Sigmoid colon (tissue), 7 donors: Measurements from ENCODE around the gene DNASE1L3. TPM values are rescaled to one million over a fixed set of nuclear protein-coding genes. Genes with fewer than 3 reads are reported as not detected.
A peak's percentile ranks its signal among the peaks of the same experiment; 100 is the strongest.

Source experiments
- DNase-seq: peaks from one replicate; pipeline ENCODE4 v3.0.0-alpha.2; 2019
- H3K27ac ChIP-seq, 4 donors: fragments of 200-600 bp; sonication (generic); one replicate each; pipeline ENCODE4 v1.5.1; 2016 to 2019; ENCODE audit warnings: mild to moderate bottlenecking in 1 of 4
- H3K27me3 ChIP-seq, 3 donors: fragments of 200-600 bp; sonication (generic); one replicate each; pipeline ENCODE4 v1.5.1; 2019; ENCODE audit warnings: mild to moderate bottlenecking in 1 of 3
- H3K36me3 ChIP-seq, 4 donors: fragments of 200-600 bp; sonication (generic); one replicate each; pipeline ENCODE4 v1.5.1; 2016 to 2019
- H3K4me1 ChIP-seq, 4 donors: fragments of 200-600 bp; sonication (generic); one replicate each; pipeline ENCODE4 v1.5.1; 2017 to 2019
- H3K4me3 ChIP-seq, 4 donors: fragments of 200-600 bp; sonication (generic); one replicate each; pipeline ENCODE4 v1.5.1; 2017 to 2019; ENCODE audit warnings: mild to moderate bottlenecking in 2 of 4, moderate library complexity in 1 of 4
- H3K9me3 ChIP-seq, 4 donors: fragments of 200-600 bp in 3 of 4; sonication (generic) in 3 of 4; one replicate each; pipeline versions ENCODE4 v1.5.1 to v1.6.1; 2013 to 2019
- EP300 ChIP-seq, 4 donors: sonication (generic); formaldehyde crosslinking; IDR thresholded peaks; one replicate each; pipeline ENCODE4 v1.6.1; 2017; ENCODE audit warnings: antibody characterized with exemption in 4 of 4
- POLR2A ChIP-seq, 2 donors: fragments of 450-650 bp; IDR thresholded peaks; one replicate each; pipeline ENCODE4 v1.6.1; 2016; ENCODE audit warnings: antibody characterized with exemption in 2 of 2, mild to moderate bottlenecking in 2 of 2, moderate library complexity in 2 of 2
- POLR2AphosphoS5 ChIP-seq, 4 donors: sonication (generic); formaldehyde crosslinking; IDR thresholded peaks; one replicate each; pipeline ENCODE4 v1.6.1; 2017; ENCODE audit warnings: antibody characterized with exemption in 4 of 4
- WGBS, 2 donors: extraction: QIAGEN DNeasy Blood & Tissue Kit; methylation state at CpG; one replicate each; pipeline ENCODE4 v1.1.7; 2013; 5-methylcytosine and 5-hydroxymethylcytosine counted together
- intact Hi-C: fragments of 100-400 bp; cut with DNase I; formaldehyde crosslinking; loops from one replicate; pipeline ENCODE4 v1.15.1; 2023
- polyA plus RNA-seq, 3 donors: library from polyadenylated mRNA; stranded (reverse); fragments of 200-250 nt; gene quantifications; one replicate each; pipeline ENCODE4 v1.2.3, GENCODE V29; 2013
- total RNA-seq, 4 donors: library from RNA; depleted of rRNA; stranded (reverse); fragments of >200 nt; gene quantifications; one replicate each; pipeline ENCODE4 v1.1.0, GENCODE V29; 2016
- TF ChIP-seq, protein P1 (sequence below), 4 experiments: fragments of 450-650 bp in 3 of 4; fragments of 200-600 bp in 1 of 4; IDR thresholded peaks; one replicate each; pipeline ENCODE4 v1.5.1; 2016 to 2019; ENCODE audit warnings: antibody characterized with exemption in 4 of 4, mild to moderate bottlenecking in 3 of 4, moderate library complexity in 2 of 4
- donor health status: healthy with polysubstance abuse.
- donor health status: Bipolar disorder and iron deficiency.
- donor health status: healthy.

Gene DNASE1L3
- total and polyA plus RNA-seq, 7 donors = 0.27 to 69.8 (median 4.9) TPM; not detected in 1

DNA sequence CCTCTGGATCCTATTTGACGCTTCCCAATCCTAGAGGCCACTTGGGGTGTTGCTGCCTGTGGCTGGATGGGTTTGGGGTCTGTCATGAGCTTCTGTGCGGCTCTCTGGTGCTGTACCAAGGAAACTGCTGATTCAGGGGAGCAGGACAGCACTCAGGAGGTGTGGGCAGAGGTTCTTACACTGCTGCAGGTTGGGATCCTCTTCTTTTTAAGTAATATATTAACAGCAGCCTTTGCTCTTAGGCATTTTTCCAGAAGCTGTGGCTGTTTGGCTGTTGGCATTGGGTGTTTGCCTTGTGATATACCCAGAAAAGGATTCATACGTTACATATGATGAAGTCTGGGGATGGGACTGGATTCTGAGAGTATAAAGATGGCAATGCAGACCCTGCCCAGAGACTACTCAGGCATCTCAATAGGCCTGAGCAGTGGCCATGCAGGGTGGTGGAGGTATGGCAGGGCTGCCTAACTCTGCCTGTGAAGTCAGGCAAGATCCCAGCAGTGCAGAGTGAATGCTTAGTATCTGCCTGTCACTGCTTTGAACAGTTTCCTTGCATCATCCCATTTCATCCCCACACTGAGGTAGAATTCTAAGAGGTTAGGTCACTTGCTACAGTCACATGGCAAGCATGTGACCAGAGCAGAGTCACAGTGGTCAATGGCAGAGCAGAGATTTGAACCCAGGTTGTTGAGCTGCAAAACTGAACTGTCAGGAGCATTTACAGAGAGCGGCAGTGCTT, 30.7 kb upstream of the DNASE1L3 start:
- Histone ChIP-seq H3K4me1 (peaks cover 0 to 54% (median 37%) of the 10 kb centered on the region in 4 donors), H3K9me3 (no peaks in the 10 kb centered on the region), H3K27me3 (no peaks in the 10 kb centered on the region), H3K4me3 (no peak overlapping the region), H3K27ac (peak overlapping the region in 1 of 4 donors; percentile 21), H3K36me3 (no peaks in the 10 kb centered on the region)
- intact Hi-C loops = no loop called here
- TF ChIP-seq POLR2A (IDR thresholded peaks at IDR 0.05) (no peak), POLR2AphosphoS5 (IDR thresholded peaks at IDR 0.05) (no peak), EP300 (IDR thresholded peaks at IDR 0.05) (no peak)
- TF ChIP-seq, protein P1, sequence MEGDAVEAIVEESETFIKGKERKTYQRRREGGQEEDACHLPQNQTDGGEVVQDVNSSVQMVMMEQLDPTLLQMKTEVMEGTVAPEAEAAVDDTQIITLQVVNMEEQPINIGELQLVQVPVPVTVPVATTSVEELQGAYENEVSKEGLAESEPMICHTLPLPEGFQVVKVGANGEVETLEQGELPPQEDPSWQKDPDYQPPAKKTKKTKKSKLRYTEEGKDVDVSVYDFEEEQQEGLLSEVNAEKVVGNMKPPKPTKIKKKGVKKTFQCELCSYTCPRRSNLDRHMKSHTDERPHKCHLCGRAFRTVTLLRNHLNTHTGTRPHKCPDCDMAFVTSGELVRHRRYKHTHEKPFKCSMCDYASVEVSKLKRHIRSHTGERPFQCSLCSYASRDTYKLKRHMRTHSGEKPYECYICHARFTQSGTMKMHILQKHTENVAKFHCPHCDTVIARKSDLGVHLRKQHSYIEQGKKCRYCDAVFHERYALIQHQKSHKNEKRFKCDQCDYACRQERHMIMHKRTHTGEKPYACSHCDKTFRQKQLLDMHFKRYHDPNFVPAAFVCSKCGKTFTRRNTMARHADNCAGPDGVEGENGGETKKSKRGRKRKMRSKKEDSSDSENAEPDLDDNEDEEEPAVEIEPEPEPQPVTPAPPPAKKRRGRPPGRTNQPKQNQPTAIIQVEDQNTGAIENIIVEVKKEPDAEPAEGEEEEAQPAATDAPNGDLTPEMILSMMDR (IDR thresholded peaks at IDR 0.05) = no peak
- DNase-seq = no peak
- 70 to 88% methylated on average over 4 of the region's 4 CpGs for WGBS, 2 donors

DNA sequence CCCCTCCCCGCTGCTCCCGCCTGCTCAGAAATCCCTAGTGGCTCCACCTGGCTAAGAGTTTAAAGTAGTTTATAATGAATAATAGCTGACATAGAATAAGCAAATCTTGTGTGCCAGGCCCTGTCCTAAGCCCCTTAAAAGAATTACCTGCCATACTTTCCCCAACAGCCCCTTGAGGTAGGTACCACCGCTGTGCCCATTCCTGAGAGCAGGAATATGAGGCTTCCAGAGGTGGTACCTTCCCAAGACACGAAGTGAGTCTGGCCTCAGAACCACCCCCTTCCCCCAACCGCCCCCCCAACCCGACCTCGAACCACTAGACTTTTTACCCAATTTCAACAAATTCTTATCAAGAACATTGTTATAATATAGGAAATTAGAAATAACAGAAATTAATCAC, 28.1 kb upstream of the DNASE1L3 start:
- WGBS, 2 donors = 74 to 81% methylated on average over 7 of the region's 7 CpGs
- Histone ChIP-seq H3K4me1 (peaks cover 0 to 35% (median 21%) of the 10 kb centered on the region in 4 donors), H3K27me3 (no peaks in the 10 kb centered on the region), H3K27ac (peak overlapping the region in 3 of 4 donors; percentile 81 to 89 (median 87)), H3K9me3 (no peaks in the 10 kb centered on the region), H3K36me3 (no peaks in the 10 kb centered on the region), H3K4me3 (peak overlapping the region; percentile 64 to 96 (median 86))
- intact Hi-C loops = loop anchor here (1.0 to 5.0 kb wide), 4 partner anchors 11 to 253 kb away; partner anchors contain the start of genes FLNB and KCTD6
- TF ChIP-seq EP300 (IDR thresholded peaks at IDR 0.05) = no peak
- TF ChIP-seq POLR2AphosphoS5 (IDR thresholded peaks at IDR 0.05) = no peak
- TF ChIP-seq, protein P1 (IDR thresholded peaks at IDR 0.05) = no peak
- no peak for TF ChIP-seq POLR2A (IDR thresholded peaks at IDR 0.05)
- DNase-seq = no peak

DNA sequence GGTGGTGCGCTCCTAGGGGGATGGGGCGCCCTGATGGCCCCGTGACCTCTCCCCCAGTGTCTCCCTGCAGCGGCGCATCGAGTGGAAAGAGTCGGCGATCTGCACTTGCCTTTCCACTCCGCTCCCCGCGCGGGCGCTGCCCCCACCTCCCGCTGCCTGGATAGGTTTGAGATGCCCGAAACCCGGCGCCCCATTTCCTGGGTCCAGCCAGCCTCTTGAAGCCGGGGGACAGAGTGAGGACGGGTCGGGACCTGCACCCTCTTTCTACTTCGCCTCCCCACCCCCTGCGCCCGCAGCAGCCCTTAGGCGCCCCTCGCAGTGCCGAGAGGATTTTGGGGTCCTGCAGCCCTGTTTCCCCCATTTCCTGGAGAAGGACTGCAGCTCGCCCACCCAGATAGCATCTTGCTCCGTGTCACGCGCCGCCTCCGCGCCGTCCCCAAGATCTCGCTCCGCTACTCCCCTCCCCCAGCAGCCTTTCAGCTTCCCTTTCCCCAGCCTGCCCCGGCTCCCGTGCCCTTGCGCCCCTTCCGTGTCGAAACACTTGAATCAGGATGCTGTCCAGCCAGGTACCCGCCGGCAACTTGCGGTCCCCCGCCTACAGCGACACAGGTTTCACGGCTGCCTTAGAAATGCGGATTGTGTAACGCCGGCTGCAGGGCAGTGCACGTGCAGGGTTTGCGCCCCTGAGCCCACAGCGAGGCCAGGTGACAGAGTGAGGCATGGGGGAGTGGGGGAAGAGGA, 27.3 kb upstream of the DNASE1L3 start:
- intact Hi-C loops = loop anchor here (1.0 to 5.0 kb wide), 4 partner anchors 62 to 254 kb away; partner anchors contain the start of genes FLNB, HTD2, KCTD6 and RPP14
- no peaks in the 10 kb centered on the region for H3K36me3 ChIP-seq
- TF ChIP-seq, protein P1 (IDR thresholded peaks at IDR 0.05) = no peak
- TF ChIP-seq POLR2AphosphoS5 (IDR thresholded peaks at IDR 0.05) (peak in 1 of 4 donors; percentile 16), EP300 (IDR thresholded peaks at IDR 0.05) (no peak), POLR2A (IDR thresholded peaks at IDR 0.05) (no peak)
- peak overlapping the region; percentile 64 to 96 (median 86) for H3K4me3 ChIP-seq
- H3K9me3 ChIP-seq = no peaks in the 10 kb centered on the region
- H3K27ac ChIP-seq = peak overlapping the region; percentile 81 to 91 (median 88)
- H3K27me3 ChIP-seq = no peaks in the 10 kb centered on the region
- DNase-seq = peak; percentile 88
- H3K4me1 ChIP-seq = peaks cover 0 to 35% (median 21%) of the 10 kb centered on the region in 4 donors
- 1% methylated on average over 53 of the region's 53 CpGs for WGBS, 2 donors

DNA sequence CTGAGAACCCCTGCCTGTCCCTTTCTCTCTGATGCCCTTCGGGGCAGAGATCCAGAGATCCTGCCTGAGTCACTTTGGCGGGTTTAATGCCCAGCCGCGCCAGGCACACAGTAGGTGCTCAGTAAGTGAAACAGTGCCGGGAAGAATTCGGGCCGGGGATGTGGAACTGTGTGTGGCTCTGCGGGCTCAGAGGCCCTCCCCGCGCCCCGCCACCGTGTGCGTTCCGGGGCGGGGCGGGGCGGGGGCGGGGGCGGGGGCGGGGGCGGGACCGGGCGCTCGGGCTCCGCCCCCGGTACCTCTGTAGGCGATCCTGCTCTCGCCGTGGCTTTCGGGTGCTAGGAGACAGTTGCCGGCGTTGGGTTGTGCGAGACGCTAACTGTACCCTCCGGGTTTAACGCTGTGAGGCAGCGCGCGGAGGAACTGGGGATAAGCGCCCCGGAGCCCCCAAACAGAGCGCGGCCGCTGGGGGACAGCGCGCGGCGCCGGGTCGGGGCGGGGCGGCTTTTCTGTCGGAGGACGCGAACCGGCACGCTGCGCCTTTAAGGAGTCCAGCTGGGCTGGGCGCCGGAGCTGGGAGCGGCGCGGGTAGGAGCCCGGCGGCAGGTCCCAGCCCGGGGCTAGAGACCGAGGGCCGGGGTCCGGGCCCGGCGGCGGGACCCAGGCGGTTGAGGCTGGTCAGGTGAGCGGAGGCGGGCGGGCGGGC, 26.6 kb upstream of the DNASE1L3 start, which contains the start of gene ABHD6:
Gene ABHD6 (plus strand): TSS at position 555 of the 703 bp plus-strand sequence. CDS start 18,795 bp downstream, outside the sequence.
- TF ChIP-seq POLR2AphosphoS5 (IDR thresholded peaks at IDR 0.05) (peak in 3 of 4 donors; percentile 33 to 66 (median 65)), POLR2A (IDR thresholded peaks at IDR 0.05) (peak in 1 of 2 donors; percentile 17)
- TF ChIP-seq, protein P1 (IDR thresholded peaks at IDR 0.05) = no peak
- intact Hi-C loops = loop anchor here (2.0 to 5.0 kb wide), 3 partner anchors 69 to 255 kb away; partner anchors contain the start of genes FLNB, HTD2, KCTD6 and RPP14
- WGBS, 2 donors = 0% methylated on average over 76 to 77 of the region's 77 CpGs

More for the DNA sequence above, 26.6 kb upstream of the DNASE1L3 start, which contains the start of gene ABHD6:
- Histone ChIP-seq H3K4me3 (peak within 1 kb of the TSS; percentile 64 to 96 (median 86)), H3K9me3 (no peaks in the 10 kb centered on the region), H3K36me3 (no peaks in the 10 kb centered on the region), H3K4me1 (peaks cover 0 to 35% (median 21%) of the 10 kb centered on the region in 4 donors), H3K27me3 (no peaks in the 10 kb centered on the region), H3K27ac (peak within 1 kb of the TSS; percentile 81 to 91 (median 88))
- DNase-seq = peak; percentile 89
